HepG2 (cell line): ENCODE measurements around the gene CPPED1. TPM values are rescaled to one million over a fixed set of nuclear protein-coding genes. Genes with fewer than 3 reads are reported as not detected.

Experiments used
- BRD4 ChIP-seq: sonication (generic); formaldehyde crosslinking; IDR thresholded peaks from 2 replicates; pipeline ENCODE4 v1.4.0; 2020; ENCODE audit warnings: missing genetic modification reagents
- CBX2 ChIP-seq, 2 experiments: fragments of 200-600 bp in 1 of 2; sonication (generic); formaldehyde crosslinking in 1 of 2; IDR thresholded peaks; 2 replicates each; pipeline versions ENCODE4 v1.7.0 to v1.8.1; 2018 to 2022; ENCODE audit warnings: low read depth in 2 of 2, low read length in 1 of 2, mild to moderate bottlenecking in 1 of 2, missing genetic modification reagents in 1 of 2
- CREB1 ChIP-seq, 2 experiments: fragments of 450-650 bp in 1 of 2; IDR thresholded peaks; 2 replicates each; pipeline ENCODE4 v1.6.1; 2016 to 2017; ENCODE audit warnings: control low read depth in 1 of 2, mild to moderate bottlenecking in 1 of 2, missing compliant biosample characterization in 1 of 2, missing genetic modification characterization in 1 of 2
- ESRRA ChIP-seq: sonication (generic); formaldehyde crosslinking; IDR thresholded peaks from 2 replicates; pipeline ENCODE4 v1.5.1; 2020; ENCODE audit warnings: mild to moderate bottlenecking, low read depth, missing genetic modification reagents
- HNF4G ChIP-seq, 2 experiments: sonication (generic) in 1 of 2; formaldehyde crosslinking in 1 of 2; IDR thresholded peaks; 2 replicates each; pipeline versions ENCODE4 v1.4.0 to v1.6.1; 2011 to 2020; ENCODE audit warnings: borderline replicate concordance in 2 of 2, low read depth in 2 of 2, mild to moderate bottlenecking in 2 of 2, low read length in 1 of 2, missing genetic modification reagents in 1 of 2, moderate library complexity in 1 of 2
- MYPOP ChIP-seq: sonication (generic); formaldehyde crosslinking; IDR thresholded peaks from 2 replicates; pipeline ENCODE4 v1.8.1; 2023; ENCODE audit warnings: mild to moderate bottlenecking, moderate library complexity, missing genetic modification reagents
- RARA ChIP-seq: IDR thresholded peaks from 2 replicates; pipeline ENCODE4 v1.6.1; 2016; ENCODE audit warnings: missing genetic modification reagents, missing compliant biosample characterization
- REL ChIP-seq: sonication (generic); formaldehyde crosslinking; conservative IDR thresholded peaks from 2 replicates; pipeline ENCODE4 v1.8.0; 2022; ENCODE audit warnings: mild to moderate bottlenecking, missing genetic modification reagents, moderate library complexity
- SAP130 ChIP-seq: IDR thresholded peaks from 2 replicates; pipeline ENCODE4 v1.6.1; 2016; ENCODE audit warnings: low read depth
- SOX6 ChIP-seq, 2 experiments: fragments of 450-650 bp in 1 of 2; sonication (generic) in 1 of 2; formaldehyde crosslinking in 1 of 2; IDR thresholded peaks; 2 replicates each; pipeline versions ENCODE4 v1.4.0 to v1.6.1; 2017 to 2020; ENCODE audit warnings: antibody characterized with exemption in 1 of 2, mild to moderate bottlenecking in 1 of 2, missing genetic modification reagents in 1 of 2
- SP4 ChIP-seq: sonication (generic); formaldehyde crosslinking; IDR thresholded peaks from 2 replicates; pipeline ENCODE4 v1.8.1; 2023; ENCODE audit warnings: mild to moderate bottlenecking, missing genetic modification reagents
- ZNF549 ChIP-seq: sonication (generic); formaldehyde crosslinking; IDR thresholded peaks from 2 replicates; pipeline ENCODE4 v1.5.0; 2020; ENCODE audit warnings: missing genetic modification reagents
- ZNF572 ChIP-seq: sonication (generic); formaldehyde crosslinking; IDR thresholded peaks from 2 replicates; pipeline ENCODE4 v1.5.1; 2020; ENCODE audit warnings: mild to moderate bottlenecking, missing genetic modification reagents
- ZNF710 ChIP-seq: sonication (generic); formaldehyde crosslinking; IDR thresholded peaks from 2 replicates; pipeline ENCODE4 v1.5.0; 2020; ENCODE audit warnings: mild to moderate bottlenecking, missing genetic modification reagents, borderline replicate concordance
- ZNF75D ChIP-seq: sonication (generic); formaldehyde crosslinking; IDR thresholded peaks from 2 replicates; pipeline ENCODE4 v1.8.1; 2023; ENCODE audit warnings: missing genetic modification reagents, mild to moderate bottlenecking, borderline replicate concordance
- ZNF777 ChIP-seq: sonication (generic); formaldehyde crosslinking; IDR thresholded peaks from 2 replicates; pipeline ENCODE4 v1.4.0; 2020; ENCODE audit warnings: missing genetic modification reagents
- polyA plus RNA-seq, 8 experiments: library from polyadenylated mRNA; depleted of rRNA in 3 of 8; stranded (reverse) in 7 of 8; unstranded in 1 of 8; fragments of >200 nt; fragmentation: Illumina TruSeq in 4 of 8; extraction: Trizol in 4 of 8; gene quantifications; 2 replicates each; pipeline versions ENCODE4 v1.2.1 to v1.2.3, GENCODE V29; 2011 to 2016; ENCODE audit warnings: low read depth in 4 of 8, missing spikeins in 1 of 8, mixed read lengths in 1 of 8; ENCODE audit not compliant: insufficient read depth in 1 of 8
- total RNA-seq, 5 experiments: library from RNA; depleted of rRNA; stranded (reverse); fragments of >200 nt; fragmentation: Illumina TruSeq; extraction: Trizol; gene quantifications; 2 replicates each; pipeline ENCODE4 v1.2.3, GENCODE V29; 2016; ENCODE audit warnings: low read depth in 1 of 5
- TF ChIP-seq, protein P1 (sequence below): sonication (generic); formaldehyde crosslinking; IDR thresholded peaks from 2 replicates; pipeline ENCODE4 v1.5.1; 2020; ENCODE audit warnings: mild to moderate bottlenecking, missing genetic modification reagents, borderline replicate concordance

CPPED1 gene
- total and polyA plus RNA-seq, 2 of the 13 experiments (the other 11 are each of a cell fraction or from before 2014, with no cell fraction given), result 66.6 to 71.3 TPM

DNA sequence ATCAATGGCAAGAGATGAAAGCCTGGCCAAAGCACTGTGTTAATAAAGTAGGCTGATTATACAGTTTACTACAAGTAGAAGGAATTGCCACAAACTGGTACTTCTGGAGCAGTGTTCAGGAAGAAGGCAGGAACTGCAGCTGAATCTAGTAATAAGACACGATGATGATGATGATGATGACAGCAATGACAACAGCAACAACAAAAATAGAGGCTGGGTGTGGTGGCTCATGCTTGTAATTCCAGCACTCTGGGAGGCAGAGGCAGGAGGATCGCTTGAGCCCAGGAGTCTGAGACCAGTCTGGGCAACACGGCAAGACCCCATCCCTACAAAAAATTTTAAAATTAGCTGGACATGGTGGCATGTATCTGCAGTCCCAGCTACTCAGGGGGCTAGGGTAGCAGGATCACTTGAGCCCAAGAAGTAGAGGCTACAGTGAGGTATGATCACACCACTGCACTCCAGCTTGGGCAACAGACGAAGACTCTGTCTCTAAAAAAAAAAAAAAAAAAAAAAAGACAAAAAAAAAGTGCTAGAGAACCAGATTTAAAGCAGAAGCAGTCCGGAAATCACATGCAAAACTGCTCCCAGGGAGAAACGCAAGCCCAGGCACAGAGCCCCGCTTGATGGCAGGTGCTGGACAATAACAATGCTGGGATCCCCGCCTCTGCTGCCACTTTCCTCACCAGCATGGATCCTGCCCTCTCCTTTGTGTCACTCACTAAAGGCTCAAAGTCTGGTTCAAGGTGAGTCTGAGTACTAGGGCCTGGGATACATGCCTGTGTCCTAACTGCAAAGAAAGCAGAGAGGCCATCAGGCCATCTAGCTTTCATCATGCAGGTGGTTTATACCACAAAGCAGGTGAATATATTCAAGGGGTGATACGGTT, 44.8 kb downstream of the CPPED1 start (continued):
- TF ChIP-seq SP4 (CRISPR knock-in tag) (no peak), BRD4 (CRISPR knock-in tag) (no peak), CREB1 (IDR thresholded peaks at IDR 0.05) (peak; percentile 59), CREB1 (CRISPR knock-in tag; IDR thresholded peaks at IDR 0.05) (no peak), HNF4G (IDR thresholded peaks at IDR 0.05; ENCODE audit: borderline replicate concordance, low read depth, low read length) (peak; percentile 56; the same call in 1 of the 2 replicates), HNF4G (CRISPR knock-in tag; IDR thresholded peaks at IDR 0.05; ENCODE audit: borderline replicate concordance, low read depth) (no peak), ZNF75D (no peak), CBX2 (IDR thresholded peaks at IDR 0.05; ENCODE audit: low read depth, low read length) (no peak), CBX2 (CRISPR knock-in tag; IDR thresholded peaks at IDR 0.05; ENCODE audit: low read depth) (no peak), REL (CRISPR knock-in tag) (no peak), SOX6 (IDR thresholded peaks at IDR 0.05) (no peak), SOX6 (CRISPR knock-in tag; IDR thresholded peaks at IDR 0.05) (peak; percentile 82), MYPOP (CRISPR knock-in tag) (no peak), ZNF710 (CRISPR knock-in tag) (no peak), ZNF549 (CRISPR knock-in tag) (0 out of 2 replicates have a peak, but pooled peaks have one; percentile 76), ZNF777 (0 out of 2 replicates have a peak, but pooled peaks have one; percentile 24), ZNF572 (CRISPR knock-in tag) (peak; percentile 76; the same call in 1 of the 2 replicates), RARA (peak; percentile 22; the same call in 1 of the 2 replicates), ESRRA (0 out of 2 replicates have a peak, but pooled peaks have one; percentile 48), SAP130 (CRISPR knock-in tag) (0 out of 2 replicates have a peak, but pooled peaks have one; percentile 8)
- TF ChIP-seq, protein P1, sequence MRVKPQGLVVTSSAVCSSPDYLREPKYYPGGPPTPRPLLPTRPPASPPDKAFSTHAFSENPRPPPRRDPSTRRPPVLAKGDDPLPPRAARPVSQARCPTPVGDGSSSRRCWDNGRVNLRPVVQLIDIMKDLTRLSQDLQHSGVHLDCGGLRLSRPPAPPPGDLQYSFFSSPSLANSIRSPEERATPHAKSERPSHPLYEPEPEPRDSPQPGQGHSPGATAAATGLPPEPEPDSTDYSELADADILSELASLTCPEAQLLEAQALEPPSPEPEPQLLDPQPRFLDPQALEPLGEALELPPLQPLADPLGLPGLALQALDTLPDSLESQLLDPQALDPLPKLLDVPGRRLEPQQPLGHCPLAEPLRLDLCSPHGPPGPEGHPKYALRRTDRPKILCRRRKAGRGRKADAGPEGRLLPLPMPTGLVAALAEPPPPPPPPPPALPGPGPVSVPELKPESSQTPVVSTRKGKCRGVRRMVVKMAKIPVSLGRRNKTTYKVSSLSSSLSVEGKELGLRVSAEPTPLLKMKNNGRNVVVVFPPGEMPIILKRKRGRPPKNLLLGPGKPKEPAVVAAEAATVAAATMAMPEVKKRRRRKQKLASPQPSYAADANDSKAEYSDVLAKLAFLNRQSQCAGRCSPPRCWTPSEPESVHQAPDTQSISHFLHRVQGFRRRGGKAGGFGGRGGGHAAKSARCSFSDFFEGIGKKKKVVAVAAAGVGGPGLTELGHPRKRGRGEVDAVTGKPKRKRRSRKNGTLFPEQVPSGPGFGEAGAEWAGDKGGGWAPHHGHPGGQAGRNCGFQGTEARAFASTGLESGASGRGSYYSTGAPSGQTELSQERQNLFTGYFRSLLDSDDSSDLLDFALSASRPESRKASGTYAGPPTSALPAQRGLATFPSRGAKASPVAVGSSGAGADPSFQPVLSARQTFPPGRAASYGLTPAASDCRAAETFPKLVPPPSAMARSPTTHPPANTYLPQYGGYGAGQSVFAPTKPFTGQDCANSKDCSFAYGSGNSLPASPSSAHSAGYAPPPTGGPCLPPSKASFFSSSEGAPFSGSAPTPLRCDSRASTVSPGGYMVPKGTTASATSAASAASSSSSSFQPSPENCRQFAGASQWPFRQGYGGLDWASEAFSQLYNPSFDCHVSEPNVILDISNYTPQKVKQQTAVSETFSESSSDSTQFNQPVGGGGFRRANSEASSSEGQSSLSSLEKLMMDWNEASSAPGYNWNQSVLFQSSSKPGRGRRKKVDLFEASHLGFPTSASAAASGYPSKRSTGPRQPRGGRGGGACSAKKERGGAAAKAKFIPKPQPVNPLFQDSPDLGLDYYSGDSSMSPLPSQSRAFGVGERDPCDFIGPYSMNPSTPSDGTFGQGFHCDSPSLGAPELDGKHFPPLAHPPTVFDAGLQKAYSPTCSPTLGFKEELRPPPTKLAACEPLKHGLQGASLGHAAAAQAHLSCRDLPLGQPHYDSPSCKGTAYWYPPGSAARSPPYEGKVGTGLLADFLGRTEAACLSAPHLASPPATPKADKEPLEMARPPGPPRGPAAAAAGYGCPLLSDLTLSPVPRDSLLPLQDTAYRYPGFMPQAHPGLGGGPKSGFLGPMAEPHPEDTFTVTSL, result peak; percentile 42; the same call in 1 of the 2 replicates
